ENCODE data around the gene FBRSL1.
"Not testable (repeated sequence)": the region's sequence is repeated elsewhere in the genome, so short reads cannot be mapped to it uniquely, and the experiment has no call there.

Gene FBRSL1

DNA sequence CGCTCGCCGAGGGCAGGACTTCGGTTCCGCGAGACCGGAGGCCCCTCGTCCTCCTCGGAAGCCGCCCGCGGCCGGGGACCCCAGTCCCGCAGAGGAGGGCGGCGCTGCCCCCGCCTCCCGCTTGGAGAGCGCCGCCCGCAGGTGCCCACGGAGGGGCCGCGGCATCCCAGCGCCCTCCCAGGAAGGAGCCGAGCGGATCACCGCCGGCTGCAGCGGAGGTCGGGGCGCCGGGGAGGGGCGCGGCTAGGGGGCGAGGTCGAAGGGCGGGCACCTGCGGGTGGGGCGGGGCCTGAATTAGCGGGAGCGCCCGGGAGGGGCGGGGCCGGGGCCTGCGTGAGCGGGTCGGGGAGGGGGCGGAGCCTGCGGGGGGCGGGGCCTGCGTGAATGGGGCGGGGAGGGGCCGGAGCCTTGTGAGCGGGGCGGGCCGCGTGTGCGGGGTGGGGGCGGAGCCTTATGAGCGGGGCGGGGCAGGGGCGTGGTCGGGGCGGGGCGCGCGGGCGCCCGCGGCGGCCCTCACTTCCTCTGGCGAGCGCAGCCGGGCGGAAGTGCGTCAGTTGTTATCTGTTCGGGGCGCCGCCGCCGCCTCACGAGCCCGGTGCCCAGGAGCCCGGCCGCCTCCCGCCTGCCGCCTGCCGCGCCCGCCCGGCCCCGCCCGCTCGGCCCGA is at the start of gene FBRSL1:
Gene FBRSL1 (plus strand): TSS at position 550 of the 665 bp plus-strand sequence.
- in situ Hi-C loops (cut with MboI; ENCODE audit: low sequenced_read_pairs): no loop called here

- in situ Hi-C loops (cut with MboI; ENCODE audit: low sequenced_read_pairs): not testable (repeated sequence)
Observed at GRCh38 chr12:132440420-132440819, 49.5 kb upstream of the FBRSL1 start.

DNA sequence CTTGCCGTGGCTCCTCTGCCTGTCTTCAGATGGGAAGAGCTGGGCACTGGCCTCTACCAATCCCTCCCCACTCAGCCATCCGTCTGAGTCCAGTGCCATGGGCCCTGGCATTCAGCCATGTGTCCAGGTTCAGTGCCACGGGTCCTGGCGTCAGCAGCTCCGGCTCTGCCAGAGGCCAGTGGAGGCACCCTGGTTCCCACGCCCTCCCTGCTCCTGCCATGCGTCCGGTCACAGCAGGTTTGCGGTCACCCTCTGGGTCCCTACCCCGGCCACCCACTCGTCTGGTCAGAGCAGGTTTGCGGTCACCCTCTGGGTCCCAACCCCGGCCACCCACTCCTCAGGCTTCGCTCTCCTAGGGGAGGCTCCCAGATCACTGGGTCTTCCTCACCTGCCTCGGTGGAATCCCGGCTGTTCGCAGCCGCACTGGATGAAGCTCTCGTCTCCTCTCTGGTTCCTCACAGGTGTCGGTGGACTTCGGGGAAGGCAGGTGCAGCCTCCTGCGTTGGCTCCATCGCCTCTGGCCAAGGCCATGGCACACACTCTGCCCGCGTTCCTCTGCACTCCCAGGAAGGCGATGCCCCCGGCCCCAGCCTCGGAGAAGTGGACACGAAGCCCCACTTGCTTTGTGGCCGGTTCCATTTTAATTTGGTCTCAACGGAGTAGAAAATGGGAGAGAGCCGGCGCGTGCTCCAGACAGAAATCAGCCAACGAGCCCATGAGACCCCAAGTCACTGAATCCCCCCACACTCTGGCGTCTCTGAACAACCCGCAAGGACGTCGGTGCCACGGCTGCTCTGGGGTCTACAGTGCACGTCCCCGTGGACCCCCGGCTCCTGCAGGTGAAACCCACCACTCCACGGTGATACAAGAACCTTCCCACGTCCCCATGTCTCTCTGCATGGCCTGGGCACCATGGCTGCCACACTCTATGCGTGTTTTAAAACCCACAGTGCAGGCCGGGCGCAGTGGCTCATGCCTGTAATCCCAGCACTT is 47.8 kb upstream of the FBRSL1 start:
- in situ Hi-C loops (cut with MboI; ENCODE audit: low sequenced_read_pairs): no loop called here

DNA sequence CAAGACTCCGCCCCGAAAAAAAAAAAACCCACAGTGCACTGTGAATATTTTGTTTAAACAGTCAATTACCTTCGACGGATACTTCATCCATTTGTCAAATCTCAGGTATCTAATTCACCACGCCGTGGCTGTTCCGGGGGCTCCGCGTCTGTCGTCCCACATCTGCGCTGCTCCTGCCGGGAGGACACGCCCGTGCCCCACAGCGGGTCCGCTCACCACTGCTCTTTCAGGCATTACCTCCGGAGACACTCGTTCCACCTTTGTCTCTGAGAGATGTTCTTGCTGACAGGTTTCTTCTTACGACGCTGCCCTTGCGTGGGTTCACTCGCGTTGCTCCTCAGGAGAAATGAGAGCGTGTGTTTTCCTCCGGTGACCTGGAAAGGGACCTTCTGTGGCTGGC is 46.9 kb upstream of the FBRSL1 start:
- in situ Hi-C loops (cut with MboI; ENCODE audit: low sequenced_read_pairs): no loop called here

GRCh38 chr12:132444283-132444682 is 45.7 kb upstream of the FBRSL1 start:
- in situ Hi-C loops (cut with MboI; ENCODE audit: low sequenced_read_pairs): no loop called here

DNA sequence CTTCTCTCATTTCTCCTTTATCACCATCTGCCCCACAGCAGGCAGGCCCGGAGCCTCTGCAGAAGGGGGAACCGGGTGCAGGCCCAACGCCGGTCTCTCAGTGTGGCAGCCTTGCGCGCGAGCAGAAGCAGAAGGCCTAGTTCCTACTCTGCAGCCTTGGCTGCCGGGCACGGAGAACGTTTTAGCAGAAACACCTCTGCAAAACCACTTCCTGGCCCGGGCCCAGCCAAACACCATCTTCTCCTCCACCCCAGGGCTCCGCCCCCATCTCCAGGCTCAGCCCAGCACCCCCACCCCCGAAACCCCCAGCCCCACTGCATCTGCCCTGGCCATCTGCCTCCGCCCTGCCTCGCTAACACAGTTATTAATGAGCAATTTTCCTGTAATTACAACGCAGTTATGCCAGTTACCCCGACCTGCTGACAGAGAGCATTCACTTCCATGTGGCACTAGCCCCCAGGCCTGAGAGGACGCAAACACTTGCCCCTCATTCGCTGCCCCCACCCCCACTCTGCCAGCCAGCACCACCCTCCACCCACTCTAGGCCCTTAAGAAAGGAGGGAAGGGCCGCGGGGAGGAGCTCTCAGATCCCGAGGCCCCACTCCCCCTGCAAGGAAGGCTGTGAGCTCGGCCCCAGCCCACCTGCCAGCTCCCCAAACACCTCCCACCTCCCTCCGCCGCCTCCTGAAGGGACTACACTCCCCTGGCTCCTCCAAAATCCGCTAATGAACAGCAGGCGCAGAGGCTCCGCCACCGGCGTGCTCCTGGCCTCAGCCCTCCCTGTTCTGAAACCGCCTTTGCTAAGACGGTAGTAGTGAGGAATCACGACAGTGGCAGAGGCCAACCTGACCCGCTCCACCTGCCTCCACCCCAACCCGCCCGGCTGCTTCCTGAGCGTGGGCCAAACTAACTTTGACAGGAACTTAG is 44.7 kb upstream of the FBRSL1 start:
- in situ Hi-C loops (cut with MboI; ENCODE audit: low sequenced_read_pairs): no loop called here

DNA sequence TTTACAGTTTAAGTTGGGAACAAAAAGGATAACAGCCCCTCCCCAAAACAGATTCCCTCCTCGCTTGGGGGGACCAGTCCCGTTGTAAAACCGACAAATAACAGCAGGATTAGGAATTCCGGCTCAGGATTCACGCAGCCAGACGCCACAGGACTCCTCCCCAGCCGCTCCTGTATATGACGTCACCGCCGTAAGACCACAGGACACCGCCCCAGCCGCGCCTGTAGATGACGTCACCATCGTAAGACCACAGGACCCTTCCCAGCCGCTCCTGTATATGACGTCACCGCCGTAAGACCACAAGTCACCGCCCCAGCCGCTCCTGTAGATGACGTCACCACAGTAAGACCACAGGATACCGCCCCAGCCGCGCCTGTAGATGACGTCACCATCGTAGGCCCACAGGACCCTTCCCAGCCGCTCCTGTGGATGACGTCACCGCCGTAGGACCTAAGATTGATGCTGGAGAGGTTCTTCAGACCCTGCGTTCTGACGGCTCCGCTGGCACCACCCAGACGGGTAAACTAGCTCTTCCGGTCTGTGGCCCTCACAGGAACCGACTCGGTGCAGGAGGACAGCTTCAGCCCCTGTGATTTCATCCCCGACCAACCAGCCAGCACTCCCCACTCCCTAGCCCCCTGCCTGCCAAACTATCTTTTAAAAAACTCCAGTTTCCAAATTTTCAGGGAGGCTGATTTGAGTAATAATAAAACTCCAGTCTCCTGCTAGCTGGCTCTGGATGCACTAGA is 43.9 kb upstream of the FBRSL1 start:
- in situ Hi-C loops (cut with MboI; ENCODE audit: low sequenced_read_pairs): no loop called here

DNA sequence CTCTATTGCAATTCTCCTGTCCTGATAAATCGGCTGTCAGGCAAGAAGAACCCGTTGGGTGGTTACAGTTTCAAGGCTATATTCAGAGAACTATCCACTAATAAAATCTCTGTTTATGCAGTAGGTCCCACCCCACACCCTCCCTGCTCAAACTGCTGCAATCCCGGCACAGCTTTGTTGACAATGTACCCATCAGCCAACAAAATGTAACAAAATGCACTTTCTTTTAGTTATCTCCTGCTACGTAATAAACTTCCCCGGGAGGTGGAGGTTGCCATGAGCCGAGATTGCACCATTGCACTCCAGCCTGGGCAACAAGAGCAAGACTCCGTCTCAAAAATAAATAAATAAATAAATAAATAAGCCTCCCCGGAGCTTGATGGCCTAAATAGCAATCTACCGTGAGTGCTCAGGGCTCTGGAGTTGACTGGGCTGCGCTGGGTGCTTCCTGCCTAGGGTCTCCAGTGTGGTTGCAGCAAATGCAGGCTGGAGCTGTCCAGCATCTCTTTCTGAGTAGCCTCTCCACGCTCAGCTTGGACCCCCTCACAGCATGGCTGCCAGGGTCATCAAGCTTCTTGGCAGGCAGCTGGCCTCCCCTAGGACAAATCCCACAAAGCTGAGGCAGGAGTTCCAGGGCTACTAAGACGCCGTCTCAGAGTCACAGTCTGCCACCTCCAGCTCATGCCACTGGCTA is 43.2 kb upstream of the FBRSL1 start:
- in situ Hi-C loops (cut with MboI; ENCODE audit: low sequenced_read_pairs): no loop called here

DNA sequence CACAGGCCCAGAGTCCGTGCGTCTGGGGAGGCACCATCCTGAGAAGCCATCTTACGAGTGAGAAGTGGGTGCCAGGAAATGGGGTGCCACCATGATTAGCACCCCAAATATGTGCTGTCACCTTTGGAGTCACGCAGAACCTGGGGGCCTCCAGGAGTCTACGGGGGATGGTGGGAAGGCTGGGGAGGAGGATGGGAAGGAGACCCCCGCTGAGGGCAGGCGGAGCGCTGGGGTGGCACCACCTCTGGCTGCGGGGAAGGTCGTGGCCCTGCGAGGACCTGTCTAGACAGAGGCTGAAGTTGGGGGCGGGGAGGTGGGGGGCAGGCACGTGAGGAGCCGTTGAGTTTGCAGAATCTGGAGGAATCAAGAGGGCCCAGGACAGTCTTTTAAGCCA is 42.6 kb upstream of the FBRSL1 start:
- in situ Hi-C loops (cut with MboI; ENCODE audit: low sequenced_read_pairs): no loop called here

GRCh38 chr12:132447731-132448462 is 42.1 kb upstream of the FBRSL1 start:
- in situ Hi-C loops (cut with MboI; ENCODE audit: low sequenced_read_pairs): no loop called here

DNA sequence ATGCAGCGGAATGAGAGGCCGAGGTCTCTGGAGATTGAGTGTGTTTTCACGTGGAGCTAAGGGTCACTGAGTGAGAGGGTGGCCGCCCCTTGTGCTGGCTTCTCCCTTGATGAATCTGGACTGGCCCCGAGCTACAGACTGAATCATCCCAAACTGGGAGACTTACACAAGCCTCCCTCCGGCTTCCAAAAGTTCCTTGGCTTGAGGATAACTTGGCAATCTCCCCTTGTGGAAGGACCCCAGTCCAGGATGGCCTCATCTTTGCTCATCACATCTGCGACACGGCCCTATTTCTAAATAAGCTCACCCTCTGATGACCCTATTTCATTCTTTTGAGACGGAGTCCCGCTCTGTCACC is 41.5 kb upstream of the FBRSL1 start:
- in situ Hi-C loops (cut with MboI; ENCODE audit: low sequenced_read_pairs): no loop called here

DNA sequence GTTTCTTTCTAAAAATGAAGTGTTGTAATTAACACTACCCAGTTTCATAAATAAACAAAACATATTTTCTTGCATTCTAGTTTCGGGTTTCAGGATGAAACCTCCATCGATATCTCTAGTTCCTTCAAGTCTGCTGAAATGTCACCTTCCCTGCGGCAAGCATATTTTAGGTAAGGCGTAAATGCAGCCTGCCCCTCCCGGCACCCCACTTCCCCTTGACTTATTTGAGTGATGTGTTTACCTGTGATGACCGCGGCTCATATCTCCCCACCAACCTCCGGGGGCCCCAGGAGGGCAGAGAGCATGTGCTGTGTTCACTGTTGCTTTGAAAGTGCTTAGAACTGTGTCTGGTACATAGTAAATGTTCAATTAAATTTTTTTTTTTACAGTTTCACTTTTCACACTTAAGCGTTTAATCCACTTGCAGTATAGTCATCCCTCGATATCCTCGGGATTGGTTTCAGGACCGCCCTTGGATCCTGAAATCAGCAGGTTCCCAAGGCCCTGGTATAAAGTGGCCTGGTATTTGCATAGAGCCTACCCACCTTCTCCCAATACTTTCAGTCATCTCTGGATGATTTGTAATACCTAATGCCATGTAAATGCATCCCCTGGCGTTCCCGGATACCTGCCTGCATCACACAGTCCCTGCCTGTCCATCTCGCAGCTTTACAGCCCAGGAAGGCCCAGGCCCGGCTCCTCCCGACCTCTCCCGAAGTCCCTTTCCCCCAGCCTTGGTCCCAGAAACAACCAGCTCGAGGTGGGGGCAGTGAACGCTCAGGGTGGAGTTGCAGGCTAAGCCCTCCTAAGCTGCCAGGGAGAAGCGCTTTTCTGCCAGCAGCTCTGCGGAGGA is 40.2 kb upstream of the FBRSL1 start:
- in situ Hi-C loops (cut with MboI; ENCODE audit: low sequenced_read_pairs): no loop called here

DNA sequence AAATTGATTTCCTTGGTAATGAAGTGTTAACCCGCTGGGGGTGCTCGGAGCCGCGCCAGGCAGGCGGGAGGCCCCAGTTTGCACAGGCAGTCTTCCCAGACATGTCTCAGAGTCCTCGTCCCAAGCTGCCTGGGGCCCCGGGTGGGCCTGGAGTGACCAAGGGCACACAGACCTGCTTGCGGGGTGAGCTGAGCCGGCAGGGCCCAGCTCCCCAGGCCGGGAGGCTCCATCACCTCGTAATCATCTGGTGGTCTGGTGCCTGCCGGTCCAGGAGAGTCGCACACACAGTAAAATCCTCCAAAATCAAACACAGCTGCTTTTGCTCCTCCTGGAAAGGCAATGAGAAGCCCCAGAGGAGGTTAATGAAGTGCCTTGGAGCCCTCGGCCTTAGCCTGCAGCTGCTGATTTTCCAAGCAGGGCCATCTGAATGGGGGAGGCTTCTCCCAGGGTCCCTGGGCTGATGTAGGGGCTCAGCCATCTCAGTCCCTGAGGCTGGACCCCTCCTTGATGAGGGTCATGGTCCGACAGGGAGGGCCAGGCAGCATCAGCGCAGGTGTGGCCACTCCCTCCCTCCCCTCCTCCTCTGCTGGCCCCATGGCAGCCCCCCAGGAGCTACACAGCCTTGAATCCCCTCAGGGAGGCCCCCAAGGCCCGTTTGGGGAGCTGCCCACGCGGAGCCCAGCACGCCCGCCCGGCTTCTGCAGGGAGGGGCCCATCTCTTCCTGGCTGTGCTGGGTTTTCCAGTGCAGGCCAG is 39.4 kb upstream of the FBRSL1 start:
- in situ Hi-C loops (cut with MboI; ENCODE audit: low sequenced_read_pairs): no loop called here

DNA sequence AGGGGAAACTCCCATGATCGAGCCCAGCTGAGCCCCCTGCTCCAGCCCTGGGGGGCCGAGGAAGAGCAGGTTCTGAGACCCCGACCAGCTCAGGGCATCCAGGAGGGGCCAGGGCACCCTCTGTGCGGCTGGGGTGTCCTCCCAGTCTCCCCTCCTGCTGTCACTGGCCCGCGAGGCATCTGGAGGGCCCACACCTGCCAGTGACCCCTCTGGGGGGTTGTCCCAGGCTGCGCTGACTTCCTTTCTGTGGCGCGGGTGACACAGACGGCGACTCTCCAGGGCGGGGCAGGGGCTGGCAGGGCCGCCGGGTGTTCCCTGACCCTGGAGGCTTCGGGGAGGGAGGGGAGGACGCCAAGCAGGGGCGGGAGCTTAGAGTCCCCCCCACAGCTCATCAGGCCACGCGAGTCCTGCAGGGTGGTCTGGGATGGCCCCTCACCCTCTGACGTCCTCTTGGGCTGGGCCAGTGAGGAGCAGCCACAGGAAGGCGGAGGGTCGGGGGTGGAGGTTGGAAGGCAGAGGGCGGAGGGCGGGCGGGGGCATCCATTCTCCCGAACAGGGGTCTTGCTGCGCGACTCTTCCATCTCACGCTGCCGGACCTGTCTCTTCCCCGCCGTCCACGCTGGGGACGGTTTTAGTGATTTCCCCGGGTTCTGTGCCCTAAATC is 38.6 kb upstream of the FBRSL1 start:
- in situ Hi-C loops (cut with MboI; ENCODE audit: low sequenced_read_pairs): no loop called here

DNA sequence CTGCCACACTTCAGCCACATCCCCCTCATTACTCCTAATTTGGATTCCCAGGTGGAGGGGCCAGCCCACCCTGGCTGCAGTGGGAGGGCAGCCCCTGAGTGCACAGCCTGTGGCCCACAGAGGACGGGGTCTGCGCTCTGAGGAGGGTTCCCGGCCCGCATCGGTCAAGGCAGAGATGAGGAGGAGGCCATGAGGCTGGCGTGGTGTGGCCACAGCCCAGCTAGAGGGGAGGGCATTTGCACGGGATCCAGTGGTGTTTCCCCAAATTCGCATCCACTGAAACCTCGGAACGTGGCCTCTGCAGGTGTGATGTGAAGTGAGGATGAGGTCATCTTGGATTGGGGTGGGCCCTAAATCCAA is 38.1 kb upstream of the FBRSL1 start:
- in situ Hi-C loops (cut with MboI; ENCODE audit: low sequenced_read_pairs): no loop called here

- in situ Hi-C loops (cut with MboI; ENCODE audit: low sequenced_read_pairs): no loop called here
Observed at GRCh38 chr12:132452596-132453350, 37.2 kb upstream of the FBRSL1 start.
